B cell (primary cell): Measurements from ENCODE around the gene KIRREL3. TPM values are rescaled to one million over a fixed set of nuclear protein-coding genes. Genes with fewer than 3 reads are reported as not detected.

Experiments used
- ATAC-seq: fragments of 200-7000 bp; cut with Tn5 transposase; one replicate; pipeline ENCODE4 v1.10.0; 2021; ENCODE audit warnings: low read depth, mild to moderate bottlenecking, moderate number of reproducible peaks, moderate library complexity
- CTCF ChIA-PET: fragments of 350-600 bp; sonication (Branson Sonifier 250); formaldehyde crosslinking; loops from one replicate; lab custom pipeline; 2021; ENCODE audit warnings: antibody characterized with exemption, inconsistent platforms; lab: Charles Lee
- POLR2A ChIA-PET: fragments of 350-600 bp; sonication (Branson Sonifier 250); formaldehyde crosslinking; loops from one replicate; lab custom pipeline; 2021; ENCODE audit warnings: antibody characterized with exemption; lab: Charles Lee
- DNase-seq: peaks from one replicate; pipeline ENCODE4 v3.0.0; 2013
- H2AFZ ChIP-seq: 2 replicates; pipeline ENCODE4 v1.6.1; 2012; ENCODE audit warnings: mild to moderate bottlenecking, low read depth, low read length; ENCODE audit not compliant: insufficient read depth, poor library complexity, severe bottlenecking
- H3K27ac ChIP-seq, 2 donors: 1 replicate in 1 of 2; 2 replicates in 1 of 2; pipeline ENCODE4 v1.5.1; 2012 to 2013; ENCODE audit warnings: low read length in 2 of 2, mild to moderate bottlenecking in 2 of 2, moderate library complexity in 1 of 2
- H3K27me3 ChIP-seq, 4 experiments: fragments of 200-600 bp in 1 of 4; sonication (generic) in 1 of 4; replicated peaks in 1 of 4; 1 replicate in 2 of 4; 2 replicates in 2 of 4; pipeline versions ENCODE4 v1.6.1 to v1.7.0; 2013 to 2016; ENCODE audit warnings: low read length in 3 of 4, mild to moderate bottlenecking in 2 of 4, mixed read lengths in 1 of 4, moderate library complexity in 1 of 4; ENCODE audit not compliant: insufficient read depth in 4 of 4, control insufficient read depth in 3 of 4; ENCODE audit errors: control extremely low read depth in 1 of 4
- H3K36me3 ChIP-seq, 2 experiments: replicated peaks in 1 of 2; 1 replicate in 1 of 2; 2 replicates in 1 of 2; pipeline versions ENCODE4 v1.6.1 to v1.7.1; 2013; ENCODE audit warnings: low read length in 1 of 2; ENCODE audit not compliant: insufficient read depth in 2 of 2, control insufficient read depth in 1 of 2; ENCODE audit errors: control extremely low read depth in 1 of 2, extremely low read depth in 1 of 2
- H3K4me1 ChIP-seq, 2 donors: fragments of 200-600 bp in 1 of 2; sonication (generic) in 1 of 2; 1 replicate in 1 of 2; 2 replicates in 1 of 2; pipeline versions ENCODE4 v1.5.1 to v1.6.1; 2013 to 2017; ENCODE audit warnings: low read length in 2 of 2; ENCODE audit not compliant: control insufficient read depth in 2 of 2, insufficient read depth in 2 of 2
- H3K4me2 ChIP-seq: replicated peaks from 2 replicates; pipeline ENCODE3; 2012; ENCODE audit warnings: mild to moderate bottlenecking, low read depth, low read length; ENCODE audit not compliant: poor library complexity, severe bottlenecking
- H3K4me3 ChIP-seq, 5 experiments: fragments of 200-600 bp in 1 of 5; sonication (generic) in 1 of 5; 1 replicate in 3 of 5; 2 replicates in 2 of 5; pipeline versions ENCODE4 v1.5.1 to v1.7.0; 2011 to 2016; ENCODE audit warnings: low read length in 4 of 5, mild to moderate bottlenecking in 4 of 5, low read depth in 2 of 5, control low read depth in 1 of 5, moderate library complexity in 1 of 5; ENCODE audit not compliant: insufficient read depth in 1 of 5; ENCODE audit errors: control extremely low read depth in 1 of 5, extremely low read depth in 1 of 5
- H3K79me2 ChIP-seq: fragments of 200-600 bp; sonication (generic); one replicate; pipeline ENCODE4 v1.6.0; 2016; ENCODE audit warnings: low read length; ENCODE audit not compliant: control insufficient read depth, insufficient read depth
- H3K9ac ChIP-seq: fragments of 200-600 bp; sonication (generic); 2 replicates; pipeline ENCODE4 v1.6.1; 2017; ENCODE audit warnings: mild to moderate bottlenecking, low read length, moderate library complexity
- H3K9me3 ChIP-seq, 3 donors: one replicate each; pipeline versions ENCODE4 v1.6.1 to v1.7.1; 2013; ENCODE audit warnings: low read length in 2 of 3; ENCODE audit not compliant: control insufficient read depth in 2 of 3, insufficient read depth in 1 of 3; ENCODE audit errors: control extremely low read depth in 1 of 3
- H4K20me1 ChIP-seq: 2 replicates; pipeline ENCODE4 v1.6.0; 2012; ENCODE audit warnings: mild to moderate bottlenecking, low read length; ENCODE audit not compliant: insufficient read depth, control insufficient read depth, poor library complexity, severe bottlenecking
- H3K27ac Mint-ChIP-seq: one replicate; pipeline ENCODE4 v1.8.0; 2021; ENCODE audit warnings: mixed read lengths
- H3K27me3 Mint-ChIP-seq: one replicate; pipeline ENCODE4 v1.8.0; 2021; ENCODE audit warnings: mixed read lengths
- H3K4me1 Mint-ChIP-seq: one replicate; pipeline ENCODE4 v1.8.0; 2021; ENCODE audit warnings: mixed read lengths
- H3K4me3 Mint-ChIP-seq: one replicate; pipeline ENCODE4 v1.8.0; 2021; ENCODE audit warnings: mixed read lengths
- H3K9me3 Mint-ChIP-seq: one replicate; pipeline ENCODE4 v1.8.0; 2022; ENCODE audit warnings: mixed read lengths; ENCODE audit not compliant: insufficient read depth
- EZH2 ChIP-seq: IDR thresholded peaks from 2 replicates; pipeline ENCODE4 v1.6.1; 2012; ENCODE audit warnings: borderline replicate concordance, low read depth, mild to moderate bottlenecking, moderate library complexity, low read length; ENCODE audit not compliant: insufficient read depth, poor library complexity, severe bottlenecking
- WGBS: methylation state at CpG from one replicate; pipeline ENCODE4 v1.1.5; 2013; ENCODE audit warnings: missing lambda C conversion rate; ENCODE audit not compliant: insufficient coverage; 5-methylcytosine and 5-hydroxymethylcytosine counted together
- intact Hi-C: fragments of 100-400 bp; cut with micrococcal nuclease; formaldehyde crosslinking; loops from one replicate; pipeline ENCODE4 v1.10.0; 2022
- polyA plus RNA-seq: library from polyadenylated mRNA; depleted of rRNA; stranded (reverse); fragments of >200 nt; gene quantifications from 2 replicates; pipeline ENCODE4 v1.2.3, GENCODE V29; 2012
- total RNA-seq, 2 donors: library from RNA; stranded (reverse); fragments of 120-200 nt in 1 of 2; gene quantifications; 1 replicate in 1 of 2; 2 replicates in 1 of 2; pipeline versions ENCODE4 v1.2.3 to v1.2.4, GENCODE V29; 2013 to 2022
- TF ChIP-seq, protein P1 (sequence below): fragments of 200-600 bp; IDR thresholded peaks from one replicate; pipeline ENCODE4 v1.8.0; 2022; ENCODE audit warnings: antibody characterized with exemption, mild to moderate bottlenecking

Gene KIRREL3
- total and polyA plus RNA-seq, 2 donors (not counting 1 experiment from before 2014, with no cell fraction given), result not detected

DNA sequence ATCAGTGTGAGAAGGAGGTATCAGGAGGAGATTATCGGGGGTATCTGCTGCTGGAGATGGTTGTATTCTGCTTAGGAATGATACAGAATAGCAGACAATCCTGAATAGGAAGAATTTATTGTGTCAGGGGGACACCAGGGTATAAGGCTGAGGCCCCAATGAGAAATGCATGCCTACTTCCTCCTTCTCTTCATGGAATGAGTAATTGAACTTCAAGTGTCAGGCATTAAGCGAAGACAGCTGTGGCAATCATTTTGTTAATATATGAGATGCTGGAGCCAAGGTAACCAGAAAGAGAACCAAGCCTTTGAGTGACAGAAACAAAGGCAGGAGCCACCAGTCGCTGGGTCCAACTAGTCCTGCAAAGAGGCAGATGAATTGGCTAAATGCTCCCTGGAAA lies 49.1 kb downstream of the KIRREL3 start:
- Mint-ChIP-seq H3K27me3 (no peaks in the 10 kb centered on the region), H3K4me1 (no peaks in the 10 kb centered on the region), H3K9me3 (no peaks in the 10 kb centered on the region), H3K27ac (no peak overlapping the region), H3K4me3 (no peak overlapping the region)
- Histone ChIP-seq H3K36me3 (no peaks in the 10 kb centered on the region), H3K27me3 (no peaks in the 10 kb centered on the region), H3K4me2 (no peak overlapping the region), H3K9ac (no peak overlapping the region), H4K20me1 (no peaks in the 10 kb centered on the region), H3K79me2 (no peaks in the 10 kb centered on the region), H3K4me1 (no peaks in the 10 kb centered on the region), H2AFZ (no peak overlapping the region), H3K4me3 (no peak overlapping the region), H3K9me3 (no peaks in the 10 kb centered on the region), H3K27ac (no peak overlapping the region)
- ATAC-seq (no peak), DNase-seq (no peak)
- ChIA-PET CTCF (no interaction called here), POLR2A (no interaction called here)
- intact Hi-C loops, result no loop called here
- TF ChIP-seq, protein P1, sequence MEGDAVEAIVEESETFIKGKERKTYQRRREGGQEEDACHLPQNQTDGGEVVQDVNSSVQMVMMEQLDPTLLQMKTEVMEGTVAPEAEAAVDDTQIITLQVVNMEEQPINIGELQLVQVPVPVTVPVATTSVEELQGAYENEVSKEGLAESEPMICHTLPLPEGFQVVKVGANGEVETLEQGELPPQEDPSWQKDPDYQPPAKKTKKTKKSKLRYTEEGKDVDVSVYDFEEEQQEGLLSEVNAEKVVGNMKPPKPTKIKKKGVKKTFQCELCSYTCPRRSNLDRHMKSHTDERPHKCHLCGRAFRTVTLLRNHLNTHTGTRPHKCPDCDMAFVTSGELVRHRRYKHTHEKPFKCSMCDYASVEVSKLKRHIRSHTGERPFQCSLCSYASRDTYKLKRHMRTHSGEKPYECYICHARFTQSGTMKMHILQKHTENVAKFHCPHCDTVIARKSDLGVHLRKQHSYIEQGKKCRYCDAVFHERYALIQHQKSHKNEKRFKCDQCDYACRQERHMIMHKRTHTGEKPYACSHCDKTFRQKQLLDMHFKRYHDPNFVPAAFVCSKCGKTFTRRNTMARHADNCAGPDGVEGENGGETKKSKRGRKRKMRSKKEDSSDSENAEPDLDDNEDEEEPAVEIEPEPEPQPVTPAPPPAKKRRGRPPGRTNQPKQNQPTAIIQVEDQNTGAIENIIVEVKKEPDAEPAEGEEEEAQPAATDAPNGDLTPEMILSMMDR, result no peak
- TF ChIP-seq EZH2, result no peak
- WGBS, result no CpG with 5 or more reads among the region's 3 CpGs

DNA sequence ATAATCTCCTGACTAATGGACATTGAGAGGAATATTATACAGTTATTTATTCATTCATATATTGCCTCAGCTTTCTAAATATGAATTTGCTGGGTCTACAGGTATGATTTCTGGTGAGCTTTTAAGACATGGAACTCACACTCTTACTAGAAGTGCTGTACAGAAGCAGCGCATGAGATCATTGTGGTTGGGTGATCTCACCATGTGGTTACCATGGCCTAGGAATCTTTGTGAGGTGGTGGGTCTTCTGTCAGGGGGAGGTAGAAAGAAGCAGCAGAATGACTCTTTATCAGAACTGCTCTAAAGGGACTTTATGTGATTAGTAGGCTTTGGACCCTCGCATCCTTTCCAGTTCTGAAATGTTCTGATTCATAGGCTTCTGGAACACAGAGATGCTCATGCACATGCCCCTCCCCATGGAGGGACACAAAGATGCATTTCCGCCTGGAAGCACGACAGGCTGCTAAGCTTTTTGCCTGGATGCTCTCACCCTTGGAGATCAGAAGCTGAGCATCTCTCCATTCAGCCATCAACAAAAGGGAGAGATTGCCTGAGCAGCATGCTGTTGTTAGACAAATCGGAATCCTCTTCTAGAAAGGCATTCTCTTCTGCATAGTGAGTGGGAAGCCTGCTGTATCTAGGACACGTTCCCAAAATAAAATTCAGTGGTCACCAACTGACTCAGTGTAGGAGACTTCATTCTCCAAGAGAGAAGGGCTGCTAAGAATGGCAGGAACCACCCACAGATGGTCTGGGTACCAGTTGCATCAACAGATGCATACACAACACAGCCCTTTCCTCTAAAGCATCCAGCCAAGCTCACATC lies 51.3 kb downstream of the KIRREL3 start:
- Histone ChIP-seq H3K79me2 (no peaks in the 10 kb centered on the region), H2AFZ (no peak overlapping the region), H3K4me3 (no peak overlapping the region), H3K27ac (no peak overlapping the region), H3K27me3 (no peaks in the 10 kb centered on the region), H3K36me3 (no peaks in the 10 kb centered on the region), H3K4me2 (no peak overlapping the region), H3K4me1 (no peaks in the 10 kb centered on the region), H3K9ac (no peak overlapping the region), H4K20me1 (no peaks in the 10 kb centered on the region), H3K9me3 (peaks cover 0 to 4% (median 0%) of the 10 kb centered on the region in 3 donors)
- intact Hi-C loops, result no loop called here
- Mint-ChIP-seq H3K27ac (no peak overlapping the region), H3K9me3 (no peaks in the 10 kb centered on the region), H3K27me3 (no peaks in the 10 kb centered on the region), H3K4me3 (no peak overlapping the region), H3K4me1 (no peaks in the 10 kb centered on the region)
- DNase-seq, result no peak
- ATAC-seq, result no peak
- 88% methylated on average over 5 of the region's 6 CpGs for WGBS
- CTCF ChIA-PET, result no interaction called here
- TF ChIP-seq EZH2, result no peak
- TF ChIP-seq, protein P1, result no peak
- POLR2A ChIA-PET, result no interaction called here
